ENCODE measurements around the gene SCN2B.

DNA sequence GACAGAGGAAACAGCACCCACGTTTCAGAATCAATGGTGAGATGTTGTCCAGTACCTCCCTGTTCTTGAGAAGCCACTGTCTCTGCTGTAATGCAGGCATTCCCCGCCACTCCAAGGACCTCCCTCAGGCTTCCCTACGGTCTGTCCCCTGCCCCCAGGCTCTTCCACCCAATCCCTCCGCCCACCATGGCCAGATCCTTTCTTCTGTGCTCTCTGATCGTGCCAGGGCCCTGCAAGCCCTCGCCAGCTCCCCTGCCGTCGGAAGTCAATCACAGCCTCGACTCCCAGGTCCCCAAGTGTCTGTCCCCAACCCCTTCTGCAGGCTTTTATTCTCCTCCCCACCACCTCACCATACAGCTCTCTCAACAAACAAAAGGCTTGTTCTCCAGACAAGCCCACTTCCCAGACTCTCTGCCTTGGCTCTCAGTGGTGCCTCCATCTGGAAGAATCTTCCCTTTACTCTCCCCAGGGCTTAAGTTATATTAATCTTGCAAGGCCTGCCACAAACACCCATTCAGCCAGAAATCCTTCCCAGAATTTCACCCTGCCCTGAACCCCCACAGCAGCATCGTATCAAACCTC lies 37.5 kb downstream of the SCN2B start:
- TF ChIP-seq, protein P1, sequence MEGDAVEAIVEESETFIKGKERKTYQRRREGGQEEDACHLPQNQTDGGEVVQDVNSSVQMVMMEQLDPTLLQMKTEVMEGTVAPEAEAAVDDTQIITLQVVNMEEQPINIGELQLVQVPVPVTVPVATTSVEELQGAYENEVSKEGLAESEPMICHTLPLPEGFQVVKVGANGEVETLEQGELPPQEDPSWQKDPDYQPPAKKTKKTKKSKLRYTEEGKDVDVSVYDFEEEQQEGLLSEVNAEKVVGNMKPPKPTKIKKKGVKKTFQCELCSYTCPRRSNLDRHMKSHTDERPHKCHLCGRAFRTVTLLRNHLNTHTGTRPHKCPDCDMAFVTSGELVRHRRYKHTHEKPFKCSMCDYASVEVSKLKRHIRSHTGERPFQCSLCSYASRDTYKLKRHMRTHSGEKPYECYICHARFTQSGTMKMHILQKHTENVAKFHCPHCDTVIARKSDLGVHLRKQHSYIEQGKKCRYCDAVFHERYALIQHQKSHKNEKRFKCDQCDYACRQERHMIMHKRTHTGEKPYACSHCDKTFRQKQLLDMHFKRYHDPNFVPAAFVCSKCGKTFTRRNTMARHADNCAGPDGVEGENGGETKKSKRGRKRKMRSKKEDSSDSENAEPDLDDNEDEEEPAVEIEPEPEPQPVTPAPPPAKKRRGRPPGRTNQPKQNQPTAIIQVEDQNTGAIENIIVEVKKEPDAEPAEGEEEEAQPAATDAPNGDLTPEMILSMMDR (IDR thresholded peaks at IDR 0.05) = no peak
- TF ChIP-seq POLR2AphosphoS5 (IDR thresholded peaks at IDR 0.05; ENCODE audit: insufficient read depth in 1 of 2, low read depth in 1 of 2) = no peak
- no peak for TF ChIP-seq POLR2A (IDR thresholded peaks at IDR 0.05)

Data from vagina (tissue), 2 donors.